Measurements from ENCODE around the gene CEPT1. TPM values are rescaled to one million over a fixed set of nuclear protein-coding genes. Genes with fewer than 3 reads are reported as not detected.

The CEPT1 gene
- polyA plus RNA-seq, 2 donors: 11.9 to 13.5 TPM

DNA sequence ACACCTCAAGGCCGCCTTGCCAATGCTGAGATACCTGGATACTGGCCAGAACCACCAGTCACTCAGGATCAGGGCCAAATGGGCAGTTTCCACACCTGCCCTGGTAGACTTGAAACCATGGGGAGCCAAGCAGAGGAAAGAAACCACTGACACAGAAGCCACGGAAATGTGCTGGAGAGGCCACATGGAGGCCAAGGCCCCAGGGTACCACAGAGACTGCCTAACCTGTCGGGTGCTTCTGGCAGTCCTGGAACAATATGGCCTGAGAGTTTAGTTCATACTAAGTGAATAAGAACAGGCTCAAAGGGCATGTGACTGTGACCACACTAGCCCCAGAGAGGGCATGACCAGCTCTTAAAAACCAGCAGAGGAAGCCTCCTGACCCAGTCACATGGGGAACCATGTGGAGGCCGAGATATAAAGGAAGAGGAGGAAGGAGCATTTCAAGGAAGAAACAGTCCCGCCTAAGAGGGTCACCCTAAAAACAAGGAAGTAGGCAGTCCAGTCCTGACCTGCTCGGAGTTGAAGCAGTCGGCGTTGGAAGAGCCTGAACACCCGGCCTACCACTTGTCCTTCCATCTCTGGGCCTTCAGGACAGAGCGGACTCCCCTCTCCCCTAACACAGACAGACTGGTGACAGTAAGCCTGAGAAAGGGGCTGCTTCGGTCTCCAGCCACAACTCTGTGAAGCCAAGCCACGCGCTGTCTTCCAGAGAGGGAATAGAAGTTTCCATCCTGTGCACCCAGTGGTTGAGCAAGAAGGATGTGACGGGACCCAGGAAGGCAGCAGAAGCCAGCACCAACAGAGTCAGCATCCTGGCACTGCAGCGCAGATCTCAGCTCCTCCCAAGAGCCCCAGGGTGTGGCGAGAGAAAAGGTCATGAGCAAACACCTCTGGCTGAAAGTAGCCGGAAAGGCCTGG, 60.1 kb downstream of the CEPT1 start, which contains the start of gene DENND2D:
TSS of gene DENND2D (minus strand) at position 766 of the 921 bp plus-strand sequence. CDS start at position 579, 187 bp downstream.
- Histone ChIP-seq H3K27me3 (ENCODE audit: control insufficient read depth in 1 of 2, insufficient read depth in 2 of 2, low read length in 2 of 2) (no peaks in the 10 kb centered on the region), H3K4me1 (ENCODE audit: control insufficient read depth in 2 of 2, insufficient read depth in 2 of 2, low read length in 1 of 2) (peaks cover 2 to 11% of the 10 kb centered on the region in 2 donors), H3K4me3 (ENCODE audit: low read depth in 1 of 2, low read length in 2 of 2) (peak within 1 kb of the TSS; percentile 49 to 50), H3K36me3 (ENCODE audit: control insufficient read depth in 2 of 2, insufficient read depth in 2 of 2, low read length in 1 of 2) (peaks cover 0 to 16% of the 10 kb centered on the region in 2 donors), H3K27ac (ENCODE audit: low read depth in 2 of 2, low read length in 1 of 2) (peak within 1 kb of the TSS; percentile 85 to 92), H3K9me3 (ENCODE audit: control insufficient read depth in 2 of 2, insufficient read depth in 1 of 2, low read depth in 1 of 2, low read length in 1 of 2) (no peaks in the 10 kb centered on the region)
- 62 to 64% methylated on average over 17 of the region's 17 CpGs for WGBS, 2 donors

DNA sequence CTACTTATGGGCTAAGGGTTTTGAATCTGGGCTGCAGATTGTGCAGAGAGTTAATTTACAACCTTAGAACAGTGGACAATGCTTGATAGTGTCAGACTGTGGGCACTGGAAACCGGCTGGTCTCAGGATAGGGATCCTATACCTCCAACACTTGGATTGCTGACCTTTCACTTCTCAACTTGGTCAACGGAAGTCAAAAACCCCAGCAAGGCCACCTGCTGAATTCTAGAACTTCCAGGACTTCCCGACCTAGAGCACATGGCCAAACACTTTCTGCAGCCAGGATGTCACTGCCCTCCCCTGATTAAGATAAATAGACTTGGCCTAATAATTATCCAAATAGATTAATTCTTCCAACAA, 60.8 kb downstream of the CEPT1 start:
- Histone ChIP-seq H3K27ac (ENCODE audit: low read depth in 2 of 2, low read length in 1 of 2) (peak overlapping the region; percentile 85 to 92), H3K4me1 (ENCODE audit: control insufficient read depth in 2 of 2, insufficient read depth in 2 of 2, low read length in 1 of 2) (peaks cover 2 to 11% of the 10 kb centered on the region in 2 donors), H3K36me3 (ENCODE audit: control insufficient read depth in 2 of 2, insufficient read depth in 2 of 2, low read length in 1 of 2) (peaks cover 0 to 14% of the 10 kb centered on the region in 2 donors), H3K4me3 (ENCODE audit: low read depth in 1 of 2, low read length in 2 of 2) (peak overlapping the region; percentile 49 to 50), H3K27me3 (ENCODE audit: control insufficient read depth in 1 of 2, insufficient read depth in 2 of 2, low read length in 2 of 2) (no peaks in the 10 kb centered on the region), H3K9me3 (ENCODE audit: control insufficient read depth in 2 of 2, insufficient read depth in 1 of 2, low read depth in 1 of 2, low read length in 1 of 2) (no peaks in the 10 kb centered on the region)
- 54 to 67% methylated on average over 3 of the region's 3 CpGs for WGBS, 2 donors

GRCh38 chr1:111201275-111202090, 61.5 kb downstream of the CEPT1 start:
- Histone ChIP-seq H3K27ac (ENCODE audit: low read depth in 2 of 2, low read length in 1 of 2) (peak overlapping the region; percentile 85 to 92), H3K4me1 (ENCODE audit: control insufficient read depth in 2 of 2, insufficient read depth in 2 of 2, low read length in 1 of 2) (peaks cover 2 to 11% of the 10 kb centered on the region in 2 donors), H3K36me3 (ENCODE audit: control insufficient read depth in 2 of 2, insufficient read depth in 2 of 2, low read length in 1 of 2) (peaks cover 0 to 8% of the 10 kb centered on the region in 2 donors), H3K4me3 (ENCODE audit: low read depth in 1 of 2, low read length in 2 of 2) (peak overlapping the region in 1 of 2 donors; percentile 24), H3K27me3 (ENCODE audit: control insufficient read depth in 1 of 2, insufficient read depth in 2 of 2, low read length in 2 of 2) (no peaks in the 10 kb centered on the region), H3K9me3 (ENCODE audit: control insufficient read depth in 2 of 2, insufficient read depth in 1 of 2, low read depth in 1 of 2, low read length in 1 of 2) (no peaks in the 10 kb centered on the region)
- 51 to 54% methylated on average over 5 of the region's 5 CpGs for WGBS, 2 donors

GRCh38 chr1:111202366-111202706, 62.3 kb downstream of the CEPT1 start:
- Histone ChIP-seq H3K9me3 (ENCODE audit: control insufficient read depth in 2 of 2, insufficient read depth in 1 of 2, low read depth in 1 of 2, low read length in 1 of 2) (no peaks in the 10 kb centered on the region), H3K4me3 (ENCODE audit: low read depth in 1 of 2, low read length in 2 of 2) (peak overlapping the region in 1 of 2 donors; percentile 83), H3K4me1 (ENCODE audit: control insufficient read depth in 2 of 2, insufficient read depth in 2 of 2, low read length in 1 of 2) (peaks cover 2 to 11% of the 10 kb centered on the region in 2 donors), H3K27me3 (ENCODE audit: control insufficient read depth in 1 of 2, insufficient read depth in 2 of 2, low read length in 2 of 2) (no peaks in the 10 kb centered on the region), H3K36me3 (ENCODE audit: control insufficient read depth in 2 of 2, insufficient read depth in 2 of 2, low read length in 1 of 2) (peaks cover 0 to 8% of the 10 kb centered on the region in 2 donors), H3K27ac (ENCODE audit: low read depth in 2 of 2, low read length in 1 of 2) (peak overlapping the region; percentile 97)
- 74 to 76% methylated on average over 1 of the region's 1 CpG for WGBS, 2 donors

GRCh38 chr1:111202707-111203623, 62.9 kb downstream of the CEPT1 start:
- 39 to 64% methylated on average over 4 of the region's 4 CpGs for WGBS, 2 donors
- Histone ChIP-seq H3K27me3 (ENCODE audit: control insufficient read depth in 1 of 2, insufficient read depth in 2 of 2, low read length in 2 of 2) (no peaks in the 10 kb centered on the region), H3K4me3 (ENCODE audit: low read depth in 1 of 2, low read length in 2 of 2) (peak overlapping the region; percentile 83), H3K9me3 (ENCODE audit: control insufficient read depth in 2 of 2, insufficient read depth in 1 of 2, low read depth in 1 of 2, low read length in 1 of 2) (no peaks in the 10 kb centered on the region), H3K4me1 (ENCODE audit: control insufficient read depth in 2 of 2, insufficient read depth in 2 of 2, low read length in 1 of 2) (peaks cover 2 to 11% of the 10 kb centered on the region in 2 donors), H3K36me3 (ENCODE audit: control insufficient read depth in 2 of 2, insufficient read depth in 2 of 2, low read length in 1 of 2) (peaks cover 0 to 6% of the 10 kb centered on the region in 2 donors), H3K27ac (ENCODE audit: low read depth in 2 of 2, low read length in 1 of 2) (peak overlapping the region; percentile 97)

GRCh38 chr1:111203681-111204200, 63.7 kb downstream of the CEPT1 start:
- Histone ChIP-seq H3K9me3 (ENCODE audit: control insufficient read depth in 2 of 2, insufficient read depth in 1 of 2, low read depth in 1 of 2, low read length in 1 of 2) (no peaks in the 10 kb centered on the region), H3K36me3 (ENCODE audit: control insufficient read depth in 2 of 2, insufficient read depth in 2 of 2, low read length in 1 of 2) (no peaks in the 10 kb centered on the region), H3K4me1 (ENCODE audit: control insufficient read depth in 2 of 2, insufficient read depth in 2 of 2, low read length in 1 of 2) (peaks cover 2 to 11% of the 10 kb centered on the region in 2 donors), H3K27me3 (ENCODE audit: control insufficient read depth in 1 of 2, insufficient read depth in 2 of 2, low read length in 2 of 2) (no peaks in the 10 kb centered on the region), H3K4me3 (ENCODE audit: low read depth in 1 of 2, low read length in 2 of 2) (peak overlapping the region; percentile 83), H3K27ac (ENCODE audit: low read depth in 2 of 2, low read length in 1 of 2) (peak overlapping the region; percentile 97)
- 5 to 7% methylated on average over 23 to 41 of the region's 41 CpGs for WGBS, 2 donors

- H3K4me1 ChIP-seq (ENCODE audit: control insufficient read depth in 2 of 2, insufficient read depth in 2 of 2, low read length in 1 of 2): peaks cover 2 to 11% of the 10 kb centered on the region in 2 donors
- H3K36me3 ChIP-seq (ENCODE audit: control insufficient read depth in 2 of 2, insufficient read depth in 2 of 2, low read length in 1 of 2): no peaks in the 10 kb centered on the region
- no peaks in the 10 kb centered on the region for H3K27me3 ChIP-seq (ENCODE audit: control insufficient read depth in 1 of 2, insufficient read depth in 2 of 2, low read length in 2 of 2)
- peak overlapping the region; percentile 83 for H3K4me3 ChIP-seq (ENCODE audit: low read depth in 1 of 2, low read length in 2 of 2)
- no peaks in the 10 kb centered on the region for H3K9me3 ChIP-seq (ENCODE audit: control insufficient read depth in 2 of 2, insufficient read depth in 1 of 2, low read depth in 1 of 2, low read length in 1 of 2)
- WGBS, 2 donors: 3 to 4% methylated on average over 58 to 61 of the region's 61 CpGs
- peak overlapping the region; percentile 97 for H3K27ac ChIP-seq (ENCODE audit: low read depth in 2 of 2, low read length in 1 of 2)
These were observed 64.4 kb downstream of the CEPT1 start for GRCh38 chr1:111204201-111204982.

GRCh38 chr1:111204983-111205713, 65.1 kb downstream of the CEPT1 start:
- Histone ChIP-seq H3K36me3 (ENCODE audit: control insufficient read depth in 2 of 2, insufficient read depth in 2 of 2, low read length in 1 of 2) (no peaks in the 10 kb centered on the region), H3K4me3 (ENCODE audit: low read depth in 1 of 2, low read length in 2 of 2) (no peak overlapping the region), H3K27ac (ENCODE audit: low read depth in 2 of 2, low read length in 1 of 2) (peak overlapping the region; percentile 97), H3K4me1 (ENCODE audit: control insufficient read depth in 2 of 2, insufficient read depth in 2 of 2, low read length in 1 of 2) (peaks cover 2 to 11% of the 10 kb centered on the region in 2 donors), H3K9me3 (ENCODE audit: control insufficient read depth in 2 of 2, insufficient read depth in 1 of 2, low read depth in 1 of 2, low read length in 1 of 2) (no peaks in the 10 kb centered on the region), H3K27me3 (ENCODE audit: control insufficient read depth in 1 of 2, insufficient read depth in 2 of 2, low read length in 2 of 2) (no peaks in the 10 kb centered on the region)
- WGBS, 2 donors: 58 to 61% methylated on average over 9 of the region's 9 CpGs
